ENCODE measurements around the gene ANGPTL2. TPM values are rescaled to one million over a fixed set of nuclear protein-coding genes. Genes with fewer than 3 reads are reported as not detected.

Gene ANGPTL2
- total RNA-seq, 4 donors from 2014 or later, result 10.2 to 65.3 (median 32.0) TPM

GRCh38 chr9:127107171-127107928, 15.1 kb downstream of the ANGPTL2 start:
- Histone ChIP-seq H3K27ac (peak overlapping the region; percentile 40 to 55), H3K4me1 (peaks cover 0 to 6% of the 10 kb centered on the region in 2 donors)
- TF ChIP-seq POLR2A (IDR thresholded peaks at IDR 0.05) (no peak), CTCF (IDR thresholded peaks at IDR 0.05) (no peak)

DNA sequence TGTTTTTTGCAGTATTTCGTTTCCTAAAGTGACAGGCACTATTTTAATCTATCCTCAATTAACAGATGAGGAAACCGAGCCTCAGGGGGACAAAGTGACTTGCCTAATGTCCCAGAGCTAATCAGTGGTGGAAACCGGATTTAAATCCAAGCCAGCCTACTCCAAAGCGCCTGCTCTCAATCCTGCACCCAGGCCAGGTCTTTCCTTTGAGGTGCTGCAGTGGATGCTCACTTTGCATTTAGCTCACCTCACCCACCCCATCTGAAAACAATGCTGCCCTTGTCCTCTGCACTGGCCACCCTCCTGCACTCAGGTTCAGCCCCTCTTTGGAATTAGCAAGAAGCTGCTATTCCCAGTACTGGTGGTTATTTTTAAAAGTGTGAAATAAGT, 16.0 kb downstream of the ANGPTL2 start:
- no peak for TF ChIP-seq POLR2A (IDR thresholded peaks at IDR 0.05)
- TF ChIP-seq CTCF (IDR thresholded peaks at IDR 0.05), result no peak
- no peaks in the 10 kb centered on the region for H3K36me3 ChIP-seq
- DNase-seq, result no peak
- H3K27me3 ChIP-seq, result no peaks in the 10 kb centered on the region
- H3K4me1 ChIP-seq, result no peaks in the 10 kb centered on the region
- H3K4me3 ChIP-seq, result no peak overlapping the region
- peak overlapping the region in 1 of 2 donors; percentile 50 for H3K27ac ChIP-seq
- intact Hi-C loops (cut with DNase I; ENCODE audit: low total_unique reads), result no loop called here
- H3K9me3 ChIP-seq, result no peaks in the 10 kb centered on the region

More at GRCh38 chr9:127107171-127107928, 15.1 kb downstream of the ANGPTL2 start:
- no peak overlapping the region for H3K4me3 ChIP-seq
- intact Hi-C loops (cut with DNase I; ENCODE audit: low total_unique reads), result no loop called here
- DNase-seq, result no peak
- H3K36me3 ChIP-seq, result no peaks in the 10 kb centered on the region
- no peaks in the 10 kb centered on the region for H3K27me3 ChIP-seq
- no peaks in the 10 kb centered on the region for H3K9me3 ChIP-seq

DNA sequence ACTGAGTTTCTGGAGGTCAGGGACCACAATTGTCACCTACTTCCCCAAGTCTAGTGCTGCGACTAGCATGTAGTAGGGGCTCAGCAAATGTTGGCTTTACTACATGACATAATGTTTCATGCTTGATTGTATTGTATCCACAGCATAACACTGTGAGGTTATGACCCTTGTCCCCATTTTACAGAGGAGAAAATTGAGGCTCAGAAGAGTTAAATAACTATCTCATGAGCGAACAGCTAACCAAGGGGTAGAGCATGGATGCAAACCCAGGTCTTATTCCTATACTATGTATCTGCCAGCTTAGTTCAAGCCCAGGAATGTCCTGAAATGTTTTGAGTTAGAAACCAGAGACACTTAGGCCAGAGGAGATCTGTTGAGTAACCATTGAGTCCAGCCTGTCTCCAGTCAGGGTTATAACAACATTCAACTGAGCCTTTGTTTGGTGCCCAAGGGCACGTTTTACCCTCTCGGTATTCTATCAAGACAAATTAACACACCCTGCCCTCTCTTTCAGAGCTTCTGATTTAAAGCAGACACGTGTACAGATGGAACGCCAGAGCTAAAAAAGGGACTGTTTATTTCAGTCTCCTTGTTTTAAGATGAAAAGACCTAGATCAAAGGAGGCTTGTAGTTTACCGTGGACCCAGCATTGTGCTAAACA, 16.5 kb downstream of the ANGPTL2 start:
- H3K9me3 ChIP-seq, result no peaks in the 10 kb centered on the region
- H3K4me1 ChIP-seq, result no peaks in the 10 kb centered on the region
- no peaks in the 10 kb centered on the region for H3K36me3 ChIP-seq
- intact Hi-C loops (cut with DNase I; ENCODE audit: low total_unique reads), result no loop called here
- no peaks in the 10 kb centered on the region for H3K27me3 ChIP-seq
- no peak overlapping the region for H3K4me3 ChIP-seq
- peak overlapping the region; percentile 21 to 37 for H3K27ac ChIP-seq
- no peak for DNase-seq
- TF ChIP-seq POLR2A (IDR thresholded peaks at IDR 0.05) (no peak), CTCF (IDR thresholded peaks at IDR 0.05) (no peak)

GRCh38 chr9:127104581-127105311, 17.7 kb downstream of the ANGPTL2 start:
- H3K9me3 ChIP-seq, result no peaks in the 10 kb centered on the region
- TF ChIP-seq POLR2A (IDR thresholded peaks at IDR 0.05) (no peak), CTCF (IDR thresholded peaks at IDR 0.05) (no peak)
- DNase-seq, result no peak
- no peak overlapping the region for H3K4me3 ChIP-seq
- H3K36me3 ChIP-seq, result no peaks in the 10 kb centered on the region
- H3K27me3 ChIP-seq, result no peaks in the 10 kb centered on the region
- intact Hi-C loops (cut with DNase I; ENCODE audit: low total_unique reads), result no loop called here
- no peaks in the 10 kb centered on the region for H3K4me1 ChIP-seq
- peak overlapping the region; percentile 37 to 45 for H3K27ac ChIP-seq

Measured in uterus (tissue), 4 donors.